PFSK-1 (cell line): ENCODE results near the gene NINJ2.

Experiments
- FOXP2 ChIP-seq: optimal IDR thresholded peaks from 2 replicates; pipeline ENCODE3; 2011; ENCODE audit warnings: borderline replicate concordance, control low read depth, inconsistent platforms; ENCODE audit not compliant: insufficient read depth; ENCODE audit errors: extremely low read length, extremely low read depth
- POLR2AphosphoS5 ChIP-seq: IDR thresholded peaks from 2 replicates; pipeline ENCODE4 v1.6.1; 2012; ENCODE audit warnings: low read depth, mild to moderate bottlenecking, control low read depth, low read length, moderate library complexity
- REST ChIP-seq, 2 experiments: IDR thresholded peaks; 2 replicates each; pipeline versions ENCODE4 v1.6.1 to v1.8.0; 2011 to 2012; ENCODE audit warnings: low read depth in 2 of 2, low read length in 2 of 2, control low read depth in 1 of 2, inconsistent platforms in 1 of 2, mild to moderate bottlenecking in 1 of 2, moderate library complexity in 1 of 2; ENCODE audit not compliant: insufficient read depth in 1 of 2
- SIN3A ChIP-seq: IDR thresholded peaks from 2 replicates; pipeline ENCODE4 v1.6.1; 2012; ENCODE audit warnings: mild to moderate bottlenecking, low read length, moderate library complexity, borderline replicate concordance; ENCODE audit not compliant: insufficient read depth
- TAF1 ChIP-seq: IDR thresholded peaks from 2 replicates; pipeline ENCODE4 v1.6.1; 2012; ENCODE audit warnings: low read length, control low read depth, borderline replicate concordance; ENCODE audit not compliant: insufficient read depth

Gene NINJ2

GRCh38 chr12:617304-617915 lies 45.8 kb downstream of the NINJ2 start:
- TF ChIP-seq POLR2AphosphoS5 (no peak), TAF1 (no peak), FOXP2 (no peak), REST (IDR thresholded peaks at IDR 0.05; ENCODE audit: insufficient read depth in 1 of 2, low read depth in 2 of 2, low read length in 2 of 2) (no peak), SIN3A (no peak)

GRCh38 chr12:615620-616019 lies 47.6 kb downstream of the NINJ2 start:
- TF ChIP-seq TAF1 (no peak), SIN3A (peak; percentile 70; the same call in 1 of the 2 replicates), REST (IDR thresholded peaks at IDR 0.05; ENCODE audit: insufficient read depth in 1 of 2, low read depth in 2 of 2, low read length in 2 of 2) (no peak), FOXP2 (no peak)

- TF ChIP-seq FOXP2 = no peak
- no peak for TF ChIP-seq TAF1
- no peak for TF ChIP-seq POLR2AphosphoS5
- no peak for TF ChIP-seq SIN3A
- TF ChIP-seq REST (IDR thresholded peaks at IDR 0.05; ENCODE audit: insufficient read depth in 1 of 2, low read depth in 2 of 2, low read length in 2 of 2) = no peak
These were observed 48.8 kb downstream of the NINJ2 start for GRCh38 chr12:614411-614970.

DNA sequence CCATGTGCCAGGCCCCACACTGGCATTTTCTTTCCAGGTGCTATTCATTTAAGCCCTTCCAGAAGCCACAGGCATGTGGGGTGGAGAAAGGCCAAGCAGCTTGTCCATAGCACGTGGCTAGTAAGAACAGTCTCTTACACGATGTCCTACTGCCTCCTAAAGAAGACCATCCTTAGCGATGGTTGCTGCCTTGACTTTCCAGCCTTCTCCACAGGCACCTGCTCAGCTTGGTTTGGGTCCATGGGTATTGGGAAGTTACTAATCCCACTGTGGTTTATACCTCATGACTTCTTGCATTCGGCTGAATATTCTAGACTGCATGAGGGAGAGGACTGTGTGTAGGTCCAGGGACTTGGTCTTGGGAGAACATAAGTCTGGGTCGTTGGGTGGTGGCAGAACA lies 49.2 kb downstream of the NINJ2 start:
- TF ChIP-seq POLR2AphosphoS5 (no peak), SIN3A (no peak), FOXP2 (no peak), TAF1 (no peak), REST (IDR thresholded peaks at IDR 0.05; ENCODE audit: insufficient read depth in 1 of 2, low read depth in 2 of 2, low read length in 2 of 2) (no peak)

DNA sequence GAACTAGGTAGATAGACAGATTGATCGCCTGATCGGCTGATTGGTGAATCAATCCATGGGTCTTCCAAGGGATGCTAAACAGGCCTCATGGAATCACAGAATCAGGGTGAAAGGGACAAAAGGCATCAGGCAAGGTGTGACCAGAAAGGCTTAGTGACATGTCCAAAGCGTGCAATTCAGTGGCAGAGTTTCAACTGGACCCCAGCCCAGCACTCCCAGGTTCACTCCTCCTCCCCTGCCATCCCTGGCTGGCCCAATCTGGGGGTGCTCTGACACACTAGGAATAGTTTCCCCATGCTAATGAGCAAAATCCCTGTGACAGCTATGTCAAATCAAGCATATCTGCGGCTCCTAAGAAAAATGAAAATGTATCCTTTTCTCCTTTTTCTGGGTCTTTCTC lies 50.4 kb downstream of the NINJ2 start:
- TF ChIP-seq TAF1 (no peak), POLR2AphosphoS5 (no peak), SIN3A (no peak), REST (IDR thresholded peaks at IDR 0.05; ENCODE audit: insufficient read depth in 1 of 2, low read depth in 2 of 2, low read length in 2 of 2) (no peak), FOXP2 (no peak)
